Panc1 (cell line): ENCODE measurements around the gene MTA1. TPM values are rescaled to one million over a fixed set of nuclear protein-coding genes. Genes with fewer than 3 reads are reported as not detected.

Source experiments
- ATAC-seq: fragments of 200-7000 bp; cut with Tn5 transposase; 2 replicates; pipeline ENCODE4 v1.9.1; 2020; ENCODE audit warnings: mild to moderate bottlenecking, moderate library complexity
- BruUV-seq: library from RNA; stranded (reverse); fragments of 400-500 nt; replicated peaks from 2 replicates; lab custom pipeline; 2021; lab: Mats Ljungman, UMichigan
- CTCF ChIA-PET: fragments of 300-600 bp; sonication (Branson Sonifier 250); formaldehyde crosslinking; loops from one replicate; lab custom pipeline; 2022; ENCODE audit warnings: antibody characterized with exemption; lab: Charles Lee
- POLR2A ChIA-PET: fragments of 300-600 bp; sonication (Branson Sonifier 250); formaldehyde crosslinking; loops from one replicate; lab custom pipeline; 2022; ENCODE audit warnings: antibody characterized with exemption; lab: Charles Lee
- DNase-seq: peaks from one replicate; pipeline ENCODE4 v3.0.0-alpha.2; 2010; ENCODE audit warnings: low read depth, low spot score
- H3K27ac ChIP-seq: 2 replicates; pipeline ENCODE4 v1.5.1; 2011; ENCODE audit warnings: mild to moderate bottlenecking, low read length, inconsistent platforms
- H3K27me3 ChIP-seq: fragments of 200-500 bp; sonication (Bioruptor generic); 2 replicates; pipeline ENCODE4 v1.6.0; 2014; ENCODE audit warnings: low read length, inconsistent platforms; ENCODE audit not compliant: control insufficient read depth, insufficient read depth
- H3K36me3 ChIP-seq: fragments of 200-500 bp; sonication (Bioruptor generic); 2 replicates; pipeline ENCODE4 v1.5.1; 2014; ENCODE audit warnings: inconsistent platforms, mild to moderate bottlenecking, low read length, moderate library complexity; ENCODE audit not compliant: control insufficient read depth, insufficient read depth
- H3K4me1 ChIP-seq: 2 replicates; pipeline ENCODE4 v1.5.1; 2011; ENCODE audit warnings: inconsistent platforms, mild to moderate bottlenecking, low read length, moderate library complexity; ENCODE audit not compliant: control insufficient read depth, insufficient read depth
- H3K4me3 ChIP-seq, 2 experiments: 2 replicates each; pipeline ENCODE4 v1.5.1; 2011 to 2012; ENCODE audit warnings: low read depth in 2 of 2, low read length in 2 of 2, mild to moderate bottlenecking in 2 of 2, inconsistent platforms in 1 of 2, moderate library complexity in 1 of 2
- H3K9me3 ChIP-seq: fragments of 200-500 bp; sonication (Bioruptor generic); 2 replicates; pipeline ENCODE4 v1.5.1; 2014; ENCODE audit warnings: low read depth, mild to moderate bottlenecking, inconsistent platforms, low read length, moderate library complexity; ENCODE audit not compliant: control insufficient read depth, insufficient read depth
- POLR2AphosphoS5 ChIP-seq: IDR thresholded peaks from 2 replicates; pipeline ENCODE4 v1.6.1; 2012; ENCODE audit warnings: mild to moderate bottlenecking, low read depth, low read length, moderate library complexity
- SIN3A ChIP-seq: IDR thresholded peaks from 2 replicates; pipeline ENCODE4 v1.6.1; 2012; ENCODE audit warnings: low read depth, mild to moderate bottlenecking, low read length, moderate library complexity, borderline replicate concordance; ENCODE audit not compliant: insufficient read depth
- TCF7L2 ChIP-seq: IDR thresholded peaks from 2 replicates; pipeline ENCODE4 v1.6.1; 2011; ENCODE audit warnings: mild to moderate bottlenecking, low read depth, low read length, inconsistent platforms
- in situ Hi-C: cut with HindIII; loops from 2 replicates; pipeline ENCODE4 v1.10.0; 2016; ENCODE audit warnings: low sequenced_read_pairs, low pct_unique_long_range_greater_than_20kb
- intact Hi-C: fragments of 100-400 bp; cut with micrococcal nuclease; formaldehyde crosslinking; loops from one replicate; pipeline ENCODE4 v1.10.0; 2022; ENCODE audit not compliant: unreplicated experiment
- total RNA-seq: library from RNA; stranded (reverse); gene quantifications from one replicate; pipeline ENCODE4 v1.2.1, GENCODE V29; 2021; ENCODE audit not compliant: unreplicated experiment
- TF ChIP-seq, protein P1 (sequence below), 2 experiments: IDR thresholded peaks; 2 replicates each; pipeline ENCODE4 v1.6.1; 2011 to 2012; ENCODE audit warnings: low read depth in 2 of 2, control low read depth in 1 of 2, low read length in 1 of 2, mild to moderate bottlenecking in 1 of 2, moderate library complexity in 1 of 2; ENCODE audit not compliant: insufficient read depth in 1 of 2
- TF ChIP-seq, protein P2 (sequence below): fragments of 450-650 bp; IDR thresholded peaks from 2 replicates; pipeline ENCODE4 v1.5.1; 2017; ENCODE audit warnings: mild to moderate bottlenecking

Gene MTA1
- total RNA-seq, 1 experiment from 2014 or later, result 105 TPM

- BruUV-seq, result no TSS peak
Observed at GRCh38 chr14:105378873-105379685, 40.5 kb upstream of the MTA1 start.

DNA sequence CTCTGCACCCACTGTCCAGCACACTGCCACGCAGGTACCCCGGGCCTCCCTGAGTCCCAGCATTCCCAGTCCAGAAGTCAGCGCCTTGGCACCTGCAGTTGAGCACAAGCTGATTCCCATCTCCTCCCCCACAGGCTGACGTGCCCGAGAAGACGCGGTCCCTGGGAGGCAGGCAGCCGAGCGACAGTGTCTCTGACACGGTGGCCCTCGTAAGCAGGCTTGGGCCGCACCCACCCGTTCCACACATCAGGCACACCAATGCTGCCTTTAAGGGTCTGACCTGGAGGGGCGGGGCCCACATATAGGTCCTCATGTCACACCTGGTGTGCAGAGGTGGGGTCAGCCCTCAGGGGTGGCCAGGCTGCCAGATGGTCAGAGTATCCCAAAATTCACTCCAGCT, 39.7 kb upstream of the MTA1 start:
- intact Hi-C loops (loop anchor here (10.0 kb wide), 1 partner anchor 105 kb away; the partner anchor contains the start of gene CRIP1), in situ Hi-C loops (no loop called here)

More at GRCh38 chr14:105378873-105379685, 40.5 kb upstream of the MTA1 start:
- ChIA-PET POLR2A (no interaction called here), CTCF (no interaction called here)
- H3K9me3 ChIP-seq, result no peaks in the 10 kb centered on the region
- DNase-seq, result no peak
- H3K4me3 ChIP-seq, result no peak overlapping the region
- intact Hi-C loops (loop anchor here (10.0 kb wide), 1 partner anchor 106 kb away; the partner anchor contains the start of gene CRIP1), in situ Hi-C loops (no loop called here)
- H3K4me1 ChIP-seq, result no peaks in the 10 kb centered on the region
- H3K36me3 ChIP-seq, result no peaks in the 10 kb centered on the region
- TF ChIP-seq, protein P1, sequence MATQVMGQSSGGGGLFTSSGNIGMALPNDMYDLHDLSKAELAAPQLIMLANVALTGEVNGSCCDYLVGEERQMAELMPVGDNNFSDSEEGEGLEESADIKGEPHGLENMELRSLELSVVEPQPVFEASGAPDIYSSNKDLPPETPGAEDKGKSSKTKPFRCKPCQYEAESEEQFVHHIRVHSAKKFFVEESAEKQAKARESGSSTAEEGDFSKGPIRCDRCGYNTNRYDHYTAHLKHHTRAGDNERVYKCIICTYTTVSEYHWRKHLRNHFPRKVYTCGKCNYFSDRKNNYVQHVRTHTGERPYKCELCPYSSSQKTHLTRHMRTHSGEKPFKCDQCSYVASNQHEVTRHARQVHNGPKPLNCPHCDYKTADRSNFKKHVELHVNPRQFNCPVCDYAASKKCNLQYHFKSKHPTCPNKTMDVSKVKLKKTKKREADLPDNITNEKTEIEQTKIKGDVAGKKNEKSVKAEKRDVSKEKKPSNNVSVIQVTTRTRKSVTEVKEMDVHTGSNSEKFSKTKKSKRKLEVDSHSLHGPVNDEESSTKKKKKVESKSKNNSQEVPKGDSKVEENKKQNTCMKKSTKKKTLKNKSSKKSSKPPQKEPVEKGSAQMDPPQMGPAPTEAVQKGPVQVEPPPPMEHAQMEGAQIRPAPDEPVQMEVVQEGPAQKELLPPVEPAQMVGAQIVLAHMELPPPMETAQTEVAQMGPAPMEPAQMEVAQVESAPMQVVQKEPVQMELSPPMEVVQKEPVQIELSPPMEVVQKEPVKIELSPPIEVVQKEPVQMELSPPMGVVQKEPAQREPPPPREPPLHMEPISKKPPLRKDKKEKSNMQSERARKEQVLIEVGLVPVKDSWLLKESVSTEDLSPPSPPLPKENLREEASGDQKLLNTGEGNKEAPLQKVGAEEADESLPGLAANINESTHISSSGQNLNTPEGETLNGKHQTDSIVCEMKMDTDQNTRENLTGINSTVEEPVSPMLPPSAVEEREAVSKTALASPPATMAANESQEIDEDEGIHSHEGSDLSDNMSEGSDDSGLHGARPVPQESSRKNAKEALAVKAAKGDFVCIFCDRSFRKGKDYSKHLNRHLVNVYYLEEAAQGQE (IDR thresholded peaks at IDR 0.05; ENCODE audit: insufficient read depth in 1 of 2, low read depth in 2 of 2, low read length in 1 of 2), result no peak
- TF ChIP-seq SIN3A (no peak), POLR2AphosphoS5 (no peak), TCF7L2 (no peak)
- TF ChIP-seq, protein P2, sequence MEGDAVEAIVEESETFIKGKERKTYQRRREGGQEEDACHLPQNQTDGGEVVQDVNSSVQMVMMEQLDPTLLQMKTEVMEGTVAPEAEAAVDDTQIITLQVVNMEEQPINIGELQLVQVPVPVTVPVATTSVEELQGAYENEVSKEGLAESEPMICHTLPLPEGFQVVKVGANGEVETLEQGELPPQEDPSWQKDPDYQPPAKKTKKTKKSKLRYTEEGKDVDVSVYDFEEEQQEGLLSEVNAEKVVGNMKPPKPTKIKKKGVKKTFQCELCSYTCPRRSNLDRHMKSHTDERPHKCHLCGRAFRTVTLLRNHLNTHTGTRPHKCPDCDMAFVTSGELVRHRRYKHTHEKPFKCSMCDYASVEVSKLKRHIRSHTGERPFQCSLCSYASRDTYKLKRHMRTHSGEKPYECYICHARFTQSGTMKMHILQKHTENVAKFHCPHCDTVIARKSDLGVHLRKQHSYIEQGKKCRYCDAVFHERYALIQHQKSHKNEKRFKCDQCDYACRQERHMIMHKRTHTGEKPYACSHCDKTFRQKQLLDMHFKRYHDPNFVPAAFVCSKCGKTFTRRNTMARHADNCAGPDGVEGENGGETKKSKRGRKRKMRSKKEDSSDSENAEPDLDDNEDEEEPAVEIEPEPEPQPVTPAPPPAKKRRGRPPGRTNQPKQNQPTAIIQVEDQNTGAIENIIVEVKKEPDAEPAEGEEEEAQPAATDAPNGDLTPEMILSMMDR, result no peak
- ATAC-seq, result no peak; the same call in 1 of the 2 replicates
- no peaks in the 10 kb centered on the region for H3K27me3 ChIP-seq
- no peak overlapping the region for H3K27ac ChIP-seq

More for the DNA sequence above, 39.7 kb upstream of the MTA1 start:
- Histone ChIP-seq H3K36me3 (no peaks in the 10 kb centered on the region), H3K9me3 (no peaks in the 10 kb centered on the region), H3K4me3 (no peak overlapping the region), H3K27me3 (no peaks in the 10 kb centered on the region), H3K4me1 (no peaks in the 10 kb centered on the region), H3K27ac (no peak overlapping the region)
- CTCF ChIA-PET, result no interaction called here
- BruUV-seq, result no TSS peak
- no peak for TF ChIP-seq TCF7L2
- TF ChIP-seq, protein P1 (IDR thresholded peaks at IDR 0.05; ENCODE audit: insufficient read depth in 1 of 2, low read depth in 2 of 2, low read length in 1 of 2), result no peak
- TF ChIP-seq POLR2AphosphoS5, result no peak
- POLR2A ChIA-PET, result no interaction called here
- DNase-seq (no peak), ATAC-seq (no peak)
